GM23338 (cell line): Measurements from ENCODE around the gene SBF1.

Source experiments
- CREB1 ChIP-seq: fragments of 250-450 bp; sonication (Bioruptor Pico); IDR thresholded peaks from 2 replicates; pipeline ENCODE4 v1.5.0; 2020; ENCODE audit warnings: low read depth, mild to moderate bottlenecking, moderate library complexity
- CTCF ChIP-seq, 2 experiments: fragments of 200-600 bp in 1 of 2; sonication (generic) in 1 of 2; conservative IDR thresholded peaks; 2 replicates each; pipeline versions ENCODE4 v1.5.1 to v1.6.1; 2016 to 2017; ENCODE audit warnings: antibody characterized with exemption in 2 of 2, low read depth in 2 of 2, mild to moderate bottlenecking in 2 of 2, moderate library complexity in 1 of 2
- EZH2 ChIP-seq: fragments of 200-600 bp; sonication (generic); IDR thresholded peaks from one replicate; pipeline ENCODE4 v1.8.0; 2017; ENCODE audit warnings: antibody characterized with exemption, mild to moderate bottlenecking, low read depth; ENCODE audit not compliant: unreplicated experiment
- EZH2phosphoT487 ChIP-seq: fragments of 200-600 bp; sonication (generic); IDR thresholded peaks from one replicate; pipeline ENCODE4 v1.8.1; 2018; ENCODE audit warnings: antibody characterized with exemption; ENCODE audit not compliant: unreplicated experiment
- JUNB ChIP-seq: IDR thresholded peaks from one replicate; pipeline ENCODE4 v1.6.1; 2016; ENCODE audit warnings: antibody characterized with exemption; ENCODE audit not compliant: unreplicated experiment
- POLR2AphosphoS5 ChIP-seq: IDR thresholded peaks from 2 replicates; pipeline ENCODE4 v1.6.1; 2016; ENCODE audit warnings: antibody characterized with exemption, low read depth
- REST ChIP-seq: IDR thresholded peaks from one replicate; pipeline ENCODE4 v1.6.1; 2018; ENCODE audit warnings: antibody characterized with exemption; ENCODE audit not compliant: unreplicated experiment
- STAT1 ChIP-seq: IDR thresholded peaks from one replicate; pipeline ENCODE4 v1.6.1; 2016; ENCODE audit warnings: antibody characterized with exemption; ENCODE audit not compliant: unreplicated experiment
- ZNF114 ChIP-seq: fragments of 250-450 bp; sonication (Bioruptor Pico); IDR thresholded peaks from 2 replicates; pipeline ENCODE4 v1.5.0; 2020; ENCODE audit warnings: mild to moderate bottlenecking, moderate library complexity
- ZNF331 ChIP-seq: fragments of 250-450 bp; sonication (Bioruptor Pico); IDR thresholded peaks from 2 replicates; pipeline ENCODE4 v1.5.0; 2020; ENCODE audit warnings: low read depth, mild to moderate bottlenecking, moderate library complexity
- TF ChIP-seq, protein P1 (sequence below): fragments of 250-450 bp; sonication (Bioruptor Pico); IDR thresholded peaks from 2 replicates; pipeline ENCODE4 v1.5.0; 2020; ENCODE audit warnings: mild to moderate bottlenecking, moderate library complexity

DNA sequence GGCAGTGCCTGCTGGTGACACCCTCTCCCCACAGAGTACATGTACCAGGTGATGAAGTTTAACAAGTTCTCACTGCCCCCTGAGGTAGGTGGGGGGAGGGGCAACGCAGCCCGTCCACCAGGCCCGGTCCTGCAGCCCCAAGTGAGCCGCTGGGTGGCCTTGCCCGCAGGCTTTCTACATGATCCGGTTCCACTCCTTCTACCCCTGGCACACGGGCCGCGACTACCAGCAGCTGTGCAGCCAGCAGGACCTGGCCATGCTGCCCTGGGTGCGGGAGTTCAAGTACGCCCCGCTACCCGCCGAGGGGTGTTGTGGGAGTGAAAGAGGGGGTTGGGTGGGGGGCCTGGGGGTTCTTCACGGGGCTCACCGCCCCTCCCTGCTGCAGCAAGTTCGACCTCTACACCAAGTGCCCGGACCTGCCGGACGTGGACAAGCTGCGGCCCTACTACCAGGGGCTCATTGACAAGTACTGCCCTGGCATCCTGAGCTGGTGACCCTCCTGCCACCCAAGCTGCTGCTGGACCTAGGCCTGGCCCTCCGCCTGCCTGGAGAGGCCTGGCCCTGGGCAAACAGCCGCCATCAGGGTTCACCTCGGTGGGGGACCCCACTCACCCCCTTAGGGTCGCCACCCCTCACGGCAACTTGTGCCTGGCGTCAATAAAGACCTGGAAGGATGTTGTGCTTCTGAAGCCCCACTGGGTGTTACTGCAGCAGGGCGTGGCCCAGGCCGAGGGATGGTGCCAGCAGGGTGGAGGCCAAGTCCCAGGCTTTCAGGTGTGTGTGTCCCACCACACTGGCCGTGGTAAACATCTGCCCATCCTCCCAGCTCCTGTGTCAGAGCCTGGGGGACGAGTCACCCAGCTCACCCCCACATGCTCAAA, 14.8 kb upstream of the SBF1 start:
- TF ChIP-seq CTCF (conservative IDR thresholded peaks at IDR 0.05; ENCODE audit: low read depth in 2 of 2) (no peak), POLR2AphosphoS5 (no peak), EZH2phosphoT487 (no peak), EZH2 (no peak), CREB1 (CRISPR knock-in tag) (no peak), REST (no peak), ZNF114 (CRISPR knock-in tag) (no peak), ZNF331 (CRISPR knock-in tag) (no peak), JUNB (no peak), STAT1 (no peak)
- TF ChIP-seq, protein P1, sequence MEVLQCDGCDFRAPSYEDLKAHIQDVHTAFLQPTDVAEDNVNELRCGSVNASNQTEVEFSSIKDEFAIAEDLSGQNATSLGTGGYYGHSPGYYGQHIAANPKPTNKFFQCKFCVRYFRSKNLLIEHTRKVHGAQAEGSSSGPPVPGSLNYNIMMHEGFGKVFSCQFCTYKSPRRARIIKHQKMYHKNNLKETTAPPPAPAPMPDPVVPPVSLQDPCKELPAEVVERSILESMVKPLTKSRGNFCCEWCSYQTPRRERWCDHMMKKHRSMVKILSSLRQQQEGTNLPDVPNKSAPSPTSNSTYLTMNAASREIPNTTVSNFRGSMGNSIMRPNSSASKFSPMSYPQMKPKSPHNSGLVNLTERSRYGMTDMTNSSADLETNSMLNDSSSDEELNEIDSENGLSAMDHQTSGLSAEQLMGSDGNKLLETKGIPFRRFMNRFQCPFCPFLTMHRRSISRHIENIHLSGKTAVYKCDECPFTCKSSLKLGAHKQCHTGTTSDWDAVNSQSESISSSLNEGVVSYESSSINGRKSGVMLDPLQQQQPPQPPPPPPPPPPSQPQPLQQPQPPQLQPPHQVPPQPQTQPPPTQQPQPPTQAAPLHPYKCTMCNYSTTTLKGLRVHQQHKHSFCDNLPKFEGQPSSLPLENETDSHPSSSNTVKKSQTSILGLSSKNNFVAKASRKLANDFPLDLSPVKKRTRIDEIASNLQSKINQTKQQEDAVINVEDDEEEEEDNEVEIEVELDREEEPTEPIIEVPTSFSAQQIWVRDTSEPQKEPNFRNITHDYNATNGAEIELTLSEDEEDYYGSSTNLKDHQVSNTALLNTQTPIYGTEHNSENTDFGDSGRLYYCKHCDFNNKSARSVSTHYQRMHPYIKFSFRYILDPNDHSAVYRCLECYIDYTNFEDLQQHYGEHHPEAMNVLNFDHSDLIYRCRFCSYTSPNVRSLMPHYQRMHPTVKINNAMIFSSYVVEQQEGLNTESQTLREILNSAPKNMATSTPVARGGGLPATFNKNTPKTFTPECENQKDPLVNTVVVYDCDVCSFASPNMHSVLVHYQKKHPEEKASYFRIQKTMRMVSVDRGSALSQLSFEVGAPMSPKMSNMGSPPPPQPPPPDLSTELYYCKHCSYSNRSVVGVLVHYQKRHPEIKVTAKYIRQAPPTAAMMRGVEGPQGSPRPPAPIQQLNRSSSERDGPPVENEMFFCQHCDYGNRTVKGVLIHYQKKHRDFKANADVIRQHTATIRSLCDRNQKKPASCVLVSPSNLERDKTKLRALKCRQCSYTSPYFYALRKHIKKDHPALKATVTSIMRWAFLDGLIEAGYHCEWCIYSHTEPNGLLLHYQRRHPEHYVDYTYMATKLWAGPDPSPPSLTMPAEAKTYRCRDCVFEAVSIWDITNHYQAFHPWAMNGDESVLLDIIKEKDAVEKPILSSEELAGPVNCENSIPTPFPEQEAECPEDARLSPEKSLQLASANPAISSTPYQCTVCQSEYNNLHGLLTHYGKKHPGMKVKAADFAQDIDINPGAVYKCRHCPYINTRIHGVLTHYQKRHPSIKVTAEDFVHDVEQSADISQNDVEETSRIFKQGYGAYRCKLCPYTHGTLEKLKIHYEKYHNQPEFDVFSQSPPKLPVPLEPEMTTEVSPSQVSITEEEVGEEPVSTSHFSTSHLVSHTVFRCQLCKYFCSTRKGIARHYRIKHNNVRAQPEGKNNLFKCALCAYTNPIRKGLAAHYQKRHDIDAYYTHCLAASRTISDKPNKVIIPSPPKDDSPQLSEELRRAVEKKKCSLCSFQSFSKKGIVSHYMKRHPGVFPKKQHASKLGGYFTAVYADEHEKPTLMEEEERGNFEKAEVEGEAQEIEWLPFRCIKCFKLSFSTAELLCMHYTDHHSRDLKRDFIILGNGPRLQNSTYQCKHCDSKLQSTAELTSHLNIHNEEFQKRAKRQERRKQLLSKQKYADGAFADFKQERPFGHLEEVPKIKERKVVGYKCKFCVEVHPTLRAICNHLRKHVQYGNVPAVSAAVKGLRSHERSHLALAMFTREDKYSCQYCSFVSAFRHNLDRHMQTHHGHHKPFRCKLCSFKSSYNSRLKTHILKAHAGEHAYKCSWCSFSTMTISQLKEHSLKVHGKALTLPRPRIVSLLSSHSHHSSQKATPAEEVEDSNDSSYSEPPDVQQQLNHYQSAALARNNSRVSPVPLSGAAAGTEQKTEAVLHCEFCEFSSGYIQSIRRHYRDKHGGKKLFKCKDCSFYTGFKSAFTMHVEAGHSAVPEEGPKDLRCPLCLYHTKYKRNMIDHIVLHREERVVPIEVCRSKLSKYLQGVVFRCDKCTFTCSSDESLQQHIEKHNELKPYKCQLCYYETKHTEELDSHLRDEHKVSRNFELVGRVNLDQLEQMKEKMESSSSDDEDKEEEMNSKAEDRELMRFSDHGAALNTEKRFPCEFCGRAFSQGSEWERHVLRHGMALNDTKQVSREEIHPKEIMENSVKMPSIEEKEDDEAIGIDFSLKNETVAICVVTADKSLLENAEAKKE: no peak
